Measurements from ENCODE around the gene VEGFA.

Gene VEGFA

GRCh38 chr6:43793875-43794242 lies 23.8 kb downstream of the VEGFA start:
- no peak for TF ChIP-seq TOX (CRISPR knock-in tag; IDR thresholded peaks at IDR 0.05; ENCODE audit: borderline replicate concordance)
- no peak for TF ChIP-seq OSR1 (CRISPR knock-in tag; IDR thresholded peaks at IDR 0.05)
- TF ChIP-seq POU6F1 (CRISPR knock-in tag; IDR thresholded peaks at IDR 0.05; ENCODE audit: borderline replicate concordance, low read depth) = no peak
- TF ChIP-seq PPARA (CRISPR knock-in tag; IDR thresholded peaks at IDR 0.05; ENCODE audit: borderline replicate concordance) = no peak
- TF ChIP-seq ZNF70 (CRISPR knock-in tag; IDR thresholded peaks at IDR 0.05) = no peak
- no peak for TF ChIP-seq TCF4 (CRISPR knock-in tag; IDR thresholded peaks at IDR 0.05; ENCODE audit: borderline replicate concordance)
- no peak for TF ChIP-seq TSHZ2 (CRISPR knock-in tag; IDR thresholded peaks at IDR 0.05)
- no peak for TF ChIP-seq ZFP30 (CRISPR knock-in tag; IDR thresholded peaks at IDR 0.05)
- no peak for TF ChIP-seq ZNF8 (CRISPR knock-in tag; IDR thresholded peaks at IDR 0.05)
- TF ChIP-seq CREB5 (CRISPR knock-in tag; IDR thresholded peaks at IDR 0.05; ENCODE audit: low read depth) = no peak
- TF ChIP-seq ESRRG (CRISPR knock-in tag; IDR thresholded peaks at IDR 0.05) = no peak
- no peak for TF ChIP-seq ISL1 (CRISPR knock-in tag; IDR thresholded peaks at IDR 0.05)
- no peak for TF ChIP-seq ZNF565 (CRISPR knock-in tag; conservative IDR thresholded peaks at IDR 0.05; ENCODE audit: low read depth)
- TF ChIP-seq ARNTL (CRISPR knock-in tag; IDR thresholded peaks at IDR 0.05; ENCODE audit: borderline replicate concordance, low read depth) = no peak
- TF ChIP-seq PATZ1 (CRISPR knock-in tag; IDR thresholded peaks at IDR 0.05; ENCODE audit: borderline replicate concordance) = no peak
- no peak for ATAC-seq

- no peak for TF ChIP-seq CSDC2 (CRISPR knock-in tag; IDR thresholded peaks at IDR 0.05)
- no peak for TF ChIP-seq POU6F1 (CRISPR knock-in tag; IDR thresholded peaks at IDR 0.05; ENCODE audit: borderline replicate concordance, low read depth)
- TF ChIP-seq OSR1 (CRISPR knock-in tag; IDR thresholded peaks at IDR 0.05) = no peak
- TF ChIP-seq GLIS3 (CRISPR knock-in tag; IDR thresholded peaks at IDR 0.05) = no peak
- no peak for TF ChIP-seq CSRNP3 (CRISPR knock-in tag; IDR thresholded peaks at IDR 0.05)
- TF ChIP-seq ISL1 (CRISPR knock-in tag; IDR thresholded peaks at IDR 0.05) = no peak
- no peak for TF ChIP-seq ZFP3 (CRISPR knock-in tag; IDR thresholded peaks at IDR 0.05)
- TF ChIP-seq PPARA (CRISPR knock-in tag; IDR thresholded peaks at IDR 0.05; ENCODE audit: borderline replicate concordance) = no peak
- TF ChIP-seq ZNF8 (CRISPR knock-in tag; IDR thresholded peaks at IDR 0.05) = no peak
- no peak for TF ChIP-seq ZNF70 (CRISPR knock-in tag; IDR thresholded peaks at IDR 0.05)
- TF ChIP-seq ESRRG (CRISPR knock-in tag; IDR thresholded peaks at IDR 0.05) = no peak
- no peak for TF ChIP-seq CREB5 (CRISPR knock-in tag; IDR thresholded peaks at IDR 0.05; ENCODE audit: low read depth)
- TF ChIP-seq BACH2 (CRISPR knock-in tag; IDR thresholded peaks at IDR 0.05; ENCODE audit: borderline replicate concordance) = no peak
- no peak for TF ChIP-seq SNAI2 (CRISPR knock-in tag; IDR thresholded peaks at IDR 0.05)
- TF ChIP-seq ARNTL (CRISPR knock-in tag; IDR thresholded peaks at IDR 0.05; ENCODE audit: borderline replicate concordance, low read depth) = no peak
- no peak for TF ChIP-seq TCF4 (CRISPR knock-in tag; IDR thresholded peaks at IDR 0.05; ENCODE audit: borderline replicate concordance)
- TF ChIP-seq PATZ1 (CRISPR knock-in tag; IDR thresholded peaks at IDR 0.05; ENCODE audit: borderline replicate concordance) = no peak
- TF ChIP-seq ZFP30 (CRISPR knock-in tag; IDR thresholded peaks at IDR 0.05) = no peak
- ATAC-seq = no peak
These were observed 25.4 kb downstream of the VEGFA start for GRCh38 chr6:43795421-43795820.

Measured in SK-N-SH treated with all-trans-retinoic acid at 6 μM for 48 hours (cell line).